GM23338 (cell line): ENCODE data around the gene PA2G4. TPM values are rescaled to one million over a fixed set of nuclear protein-coding genes. Genes with fewer than 3 reads are reported as not detected.

Source experiments
- ATAC-seq: fragments of 200-7000 bp; cut with Tn5 transposase; 3 replicates; pipeline ENCODE4 v1.9.1; 2020
- DNase-seq: peaks from one replicate; pipeline ENCODE4 v3.0.0-alpha.2; 2015; ENCODE audit warnings: low spot score
- H2AFZ ChIP-seq: fragments of 200-600 bp; sonication (generic); 2 replicates; pipeline ENCODE4 v1.8.0; 2016; ENCODE audit warnings: antibody characterized with exemption, mild to moderate bottlenecking, moderate library complexity
- H3F3A ChIP-seq: fragments of 200-600 bp; sonication (generic); replicated peaks from 2 replicates; pipeline ENCODE4 v1.8.0; 2017; ENCODE audit warnings: antibody characterized with exemption, mixed run types, low read depth
- H3K27ac ChIP-seq: fragments of 200-600 bp; sonication (generic); 2 replicates; pipeline ENCODE4 v1.6.1; 2016; ENCODE audit warnings: low read depth
- H3K27me3 ChIP-seq: fragments of 200-600 bp; sonication (generic); 2 replicates; pipeline ENCODE4 v1.8.0; 2016; ENCODE audit warnings: mild to moderate bottlenecking, mixed run types, moderate library complexity; ENCODE audit not compliant: insufficient read depth
- H3K36me3 ChIP-seq: fragments of 200-600 bp; sonication (generic); 2 replicates; pipeline ENCODE4 v1.8.0; 2016; ENCODE audit warnings: mild to moderate bottlenecking; ENCODE audit not compliant: insufficient read depth
- H3K4me1 ChIP-seq: fragments of 200-600 bp; sonication (generic); 2 replicates; pipeline ENCODE4 v1.8.0; 2016; ENCODE audit warnings: mild to moderate bottlenecking, moderate library complexity; ENCODE audit not compliant: insufficient read depth
- H3K4me2 ChIP-seq: fragments of 200-600 bp; sonication (generic); 2 replicates; pipeline ENCODE4 v1.7.1; 2017; ENCODE audit warnings: mixed run types
- H3K4me3 ChIP-seq: fragments of 200-600 bp; sonication (generic); 2 replicates; pipeline ENCODE4 v1.6.1; 2016; ENCODE audit warnings: mixed run types
- H3K79me2 ChIP-seq: fragments of 200-600 bp; sonication (generic); replicated peaks from 2 replicates; pipeline ENCODE4 v1.8.0; 2017; ENCODE audit warnings: mild to moderate bottlenecking; ENCODE audit not compliant: insufficient read depth
- H3K9me2 ChIP-seq: fragments of 200-600 bp; sonication (generic); 2 replicates; pipeline ENCODE4 v1.8.0; 2017; ENCODE audit not compliant: insufficient read depth
- H4K20me1 ChIP-seq: fragments of 200-600 bp; sonication (generic); replicated peaks from 2 replicates; pipeline ENCODE4 v1.8.0; 2017; ENCODE audit warnings: mild to moderate bottlenecking; ENCODE audit not compliant: insufficient read depth
- H3K27ac Mint-ChIP-seq: 2 replicates; pipeline ENCODE4 v1.8.0; 2020; ENCODE audit warnings: inconsistent platforms, mild to moderate bottlenecking, moderate library complexity, mixed read lengths
- H3K27me3 Mint-ChIP-seq: 3 replicates; pipeline ENCODE4 v1.8.0; 2022; ENCODE audit warnings: low read depth, mild to moderate bottlenecking, moderate library complexity, mixed read lengths, inconsistent platforms; ENCODE audit not compliant: insufficient read depth, poor library complexity
- H3K36me3 Mint-ChIP-seq: 3 replicates; pipeline ENCODE4 v1.8.0; 2021; ENCODE audit warnings: low read depth, mild to moderate bottlenecking, inconsistent platforms, moderate library complexity, mixed read lengths
- H3K4me1 Mint-ChIP-seq: 3 replicates; pipeline ENCODE4 v1.8.0; 2020; ENCODE audit warnings: mild to moderate bottlenecking, inconsistent platforms, mixed read lengths
- H3K4me3 Mint-ChIP-seq: 3 replicates; pipeline ENCODE4 v1.8.0; 2021; ENCODE audit warnings: moderate library complexity, mild to moderate bottlenecking, inconsistent platforms, mixed read lengths
- H3K9me3 Mint-ChIP-seq: 3 replicates; pipeline ENCODE4 v1.8.0; 2020; ENCODE audit warnings: moderate library complexity, mild to moderate bottlenecking, inconsistent platforms, mixed read lengths
- CREB1 ChIP-seq: fragments of 250-450 bp; sonication (Bioruptor Pico); IDR thresholded peaks from 2 replicates; pipeline ENCODE4 v1.5.0; 2020; ENCODE audit warnings: low read depth, mild to moderate bottlenecking, moderate library complexity
- EZH2 ChIP-seq: fragments of 200-600 bp; sonication (generic); IDR thresholded peaks from one replicate; pipeline ENCODE4 v1.8.0; 2017; ENCODE audit warnings: antibody characterized with exemption, mild to moderate bottlenecking, low read depth; ENCODE audit not compliant: unreplicated experiment
- EZH2phosphoT487 ChIP-seq: fragments of 200-600 bp; sonication (generic); IDR thresholded peaks from one replicate; pipeline ENCODE4 v1.8.1; 2018; ENCODE audit warnings: antibody characterized with exemption; ENCODE audit not compliant: unreplicated experiment
- JUNB ChIP-seq: IDR thresholded peaks from one replicate; pipeline ENCODE4 v1.6.1; 2016; ENCODE audit warnings: antibody characterized with exemption; ENCODE audit not compliant: unreplicated experiment
- NANOG ChIP-seq: IDR thresholded peaks from 2 replicates; pipeline ENCODE4 v1.6.1; 2016; ENCODE audit warnings: antibody characterized with exemption, borderline replicate concordance
- POLR2AphosphoS5 ChIP-seq: IDR thresholded peaks from 2 replicates; pipeline ENCODE4 v1.6.1; 2016; ENCODE audit warnings: antibody characterized with exemption, low read depth
- STAT1 ChIP-seq: IDR thresholded peaks from one replicate; pipeline ENCODE4 v1.6.1; 2016; ENCODE audit warnings: antibody characterized with exemption; ENCODE audit not compliant: unreplicated experiment
- ZNF331 ChIP-seq: fragments of 250-450 bp; sonication (Bioruptor Pico); IDR thresholded peaks from 2 replicates; pipeline ENCODE4 v1.5.0; 2020; ENCODE audit warnings: low read depth, mild to moderate bottlenecking, moderate library complexity
- polyA plus RNA-seq: library from polyadenylated mRNA; unstranded; fragments of >200 nt; fragmentation: Nextera tagmentation; extraction: Ambion mirVana; gene quantifications from 2 replicates; pipeline ENCODE4 v1.2.1, GENCODE V29; 2016
- total RNA-seq: library from RNA; depleted of rRNA; stranded (reverse); fragments of >200 nt; shearing (Covaris generic); gene quantifications from 2 replicates; pipeline ENCODE4 v1.2.3, GENCODE V29; 2014
- TF ChIP-seq, protein P1 (sequence below): fragments of 250-450 bp; sonication (Bioruptor Pico); IDR thresholded peaks from 2 replicates; pipeline ENCODE4 v1.5.0; 2020; ENCODE audit warnings: mild to moderate bottlenecking, moderate library complexity
- TF ChIP-seq, protein P2 (sequence below): IDR thresholded peaks from 2 replicates; pipeline ENCODE4 v1.6.1; 2016; ENCODE audit warnings: antibody characterized with exemption
- TF ChIP-seq, protein P3 (sequence below): IDR thresholded peaks from one replicate; pipeline ENCODE4 v1.6.1; 2018; ENCODE audit warnings: antibody characterized with exemption; ENCODE audit not compliant: unreplicated experiment

Gene PA2G4
- total and polyA plus RNA-seq, 2 experiments from 2014 or later, result 237 to 373 TPM

DNA sequence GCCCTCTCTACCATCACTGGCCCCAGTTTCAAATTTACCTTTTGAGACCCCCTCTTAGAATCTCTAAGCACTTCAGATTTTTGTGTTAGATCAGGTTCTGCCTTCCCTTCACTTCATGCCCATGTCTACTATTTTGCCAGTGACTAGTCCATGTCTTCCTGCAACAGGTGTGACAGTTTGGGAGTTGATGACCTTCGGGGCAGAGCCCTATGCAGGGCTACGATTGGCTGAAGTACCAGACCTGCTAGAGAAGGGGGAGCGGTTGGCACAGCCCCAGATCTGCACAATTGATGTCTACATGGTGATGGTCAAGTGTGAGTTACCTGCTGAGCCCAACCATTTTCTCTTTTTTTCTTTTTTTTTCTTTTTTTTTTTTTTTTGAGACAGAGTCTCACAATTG, 5.8 kb upstream of the PA2G4 start (continued):
- TF ChIP-seq, protein P1, sequence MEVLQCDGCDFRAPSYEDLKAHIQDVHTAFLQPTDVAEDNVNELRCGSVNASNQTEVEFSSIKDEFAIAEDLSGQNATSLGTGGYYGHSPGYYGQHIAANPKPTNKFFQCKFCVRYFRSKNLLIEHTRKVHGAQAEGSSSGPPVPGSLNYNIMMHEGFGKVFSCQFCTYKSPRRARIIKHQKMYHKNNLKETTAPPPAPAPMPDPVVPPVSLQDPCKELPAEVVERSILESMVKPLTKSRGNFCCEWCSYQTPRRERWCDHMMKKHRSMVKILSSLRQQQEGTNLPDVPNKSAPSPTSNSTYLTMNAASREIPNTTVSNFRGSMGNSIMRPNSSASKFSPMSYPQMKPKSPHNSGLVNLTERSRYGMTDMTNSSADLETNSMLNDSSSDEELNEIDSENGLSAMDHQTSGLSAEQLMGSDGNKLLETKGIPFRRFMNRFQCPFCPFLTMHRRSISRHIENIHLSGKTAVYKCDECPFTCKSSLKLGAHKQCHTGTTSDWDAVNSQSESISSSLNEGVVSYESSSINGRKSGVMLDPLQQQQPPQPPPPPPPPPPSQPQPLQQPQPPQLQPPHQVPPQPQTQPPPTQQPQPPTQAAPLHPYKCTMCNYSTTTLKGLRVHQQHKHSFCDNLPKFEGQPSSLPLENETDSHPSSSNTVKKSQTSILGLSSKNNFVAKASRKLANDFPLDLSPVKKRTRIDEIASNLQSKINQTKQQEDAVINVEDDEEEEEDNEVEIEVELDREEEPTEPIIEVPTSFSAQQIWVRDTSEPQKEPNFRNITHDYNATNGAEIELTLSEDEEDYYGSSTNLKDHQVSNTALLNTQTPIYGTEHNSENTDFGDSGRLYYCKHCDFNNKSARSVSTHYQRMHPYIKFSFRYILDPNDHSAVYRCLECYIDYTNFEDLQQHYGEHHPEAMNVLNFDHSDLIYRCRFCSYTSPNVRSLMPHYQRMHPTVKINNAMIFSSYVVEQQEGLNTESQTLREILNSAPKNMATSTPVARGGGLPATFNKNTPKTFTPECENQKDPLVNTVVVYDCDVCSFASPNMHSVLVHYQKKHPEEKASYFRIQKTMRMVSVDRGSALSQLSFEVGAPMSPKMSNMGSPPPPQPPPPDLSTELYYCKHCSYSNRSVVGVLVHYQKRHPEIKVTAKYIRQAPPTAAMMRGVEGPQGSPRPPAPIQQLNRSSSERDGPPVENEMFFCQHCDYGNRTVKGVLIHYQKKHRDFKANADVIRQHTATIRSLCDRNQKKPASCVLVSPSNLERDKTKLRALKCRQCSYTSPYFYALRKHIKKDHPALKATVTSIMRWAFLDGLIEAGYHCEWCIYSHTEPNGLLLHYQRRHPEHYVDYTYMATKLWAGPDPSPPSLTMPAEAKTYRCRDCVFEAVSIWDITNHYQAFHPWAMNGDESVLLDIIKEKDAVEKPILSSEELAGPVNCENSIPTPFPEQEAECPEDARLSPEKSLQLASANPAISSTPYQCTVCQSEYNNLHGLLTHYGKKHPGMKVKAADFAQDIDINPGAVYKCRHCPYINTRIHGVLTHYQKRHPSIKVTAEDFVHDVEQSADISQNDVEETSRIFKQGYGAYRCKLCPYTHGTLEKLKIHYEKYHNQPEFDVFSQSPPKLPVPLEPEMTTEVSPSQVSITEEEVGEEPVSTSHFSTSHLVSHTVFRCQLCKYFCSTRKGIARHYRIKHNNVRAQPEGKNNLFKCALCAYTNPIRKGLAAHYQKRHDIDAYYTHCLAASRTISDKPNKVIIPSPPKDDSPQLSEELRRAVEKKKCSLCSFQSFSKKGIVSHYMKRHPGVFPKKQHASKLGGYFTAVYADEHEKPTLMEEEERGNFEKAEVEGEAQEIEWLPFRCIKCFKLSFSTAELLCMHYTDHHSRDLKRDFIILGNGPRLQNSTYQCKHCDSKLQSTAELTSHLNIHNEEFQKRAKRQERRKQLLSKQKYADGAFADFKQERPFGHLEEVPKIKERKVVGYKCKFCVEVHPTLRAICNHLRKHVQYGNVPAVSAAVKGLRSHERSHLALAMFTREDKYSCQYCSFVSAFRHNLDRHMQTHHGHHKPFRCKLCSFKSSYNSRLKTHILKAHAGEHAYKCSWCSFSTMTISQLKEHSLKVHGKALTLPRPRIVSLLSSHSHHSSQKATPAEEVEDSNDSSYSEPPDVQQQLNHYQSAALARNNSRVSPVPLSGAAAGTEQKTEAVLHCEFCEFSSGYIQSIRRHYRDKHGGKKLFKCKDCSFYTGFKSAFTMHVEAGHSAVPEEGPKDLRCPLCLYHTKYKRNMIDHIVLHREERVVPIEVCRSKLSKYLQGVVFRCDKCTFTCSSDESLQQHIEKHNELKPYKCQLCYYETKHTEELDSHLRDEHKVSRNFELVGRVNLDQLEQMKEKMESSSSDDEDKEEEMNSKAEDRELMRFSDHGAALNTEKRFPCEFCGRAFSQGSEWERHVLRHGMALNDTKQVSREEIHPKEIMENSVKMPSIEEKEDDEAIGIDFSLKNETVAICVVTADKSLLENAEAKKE (CRISPR knock-in tag), result no peak
- TF ChIP-seq ZNF331 (CRISPR knock-in tag) (no peak), CREB1 (CRISPR knock-in tag) (no peak), POLR2AphosphoS5 (no peak), EZH2 (no peak)

DNA sequence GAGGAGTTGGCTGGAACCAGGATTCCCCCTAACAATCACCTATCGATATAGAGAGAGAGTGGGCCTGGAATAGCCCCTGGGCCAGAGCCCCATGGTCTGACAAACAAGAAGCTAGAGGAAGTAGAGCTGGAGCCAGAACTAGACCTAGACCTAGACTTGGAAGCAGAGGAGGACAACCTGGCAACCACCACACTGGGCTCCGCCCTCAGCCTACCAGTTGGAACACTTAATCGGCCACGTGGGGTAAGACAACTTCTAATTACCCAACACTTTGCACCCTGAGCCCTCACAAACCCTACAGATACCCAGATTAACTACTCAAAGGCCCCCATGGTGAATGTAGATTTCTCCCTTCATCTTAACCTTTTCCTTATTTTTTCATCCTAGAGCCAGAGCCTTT, 4.6 kb upstream of the PA2G4 start:
- H3K4me3 Mint-ChIP-seq, result no peak overlapping the region; the same call in 2 of the 3 replicates
- no peak for TF ChIP-seq STAT1
- no peak for TF ChIP-seq EZH2phosphoT487
- TF ChIP-seq, protein P2, sequence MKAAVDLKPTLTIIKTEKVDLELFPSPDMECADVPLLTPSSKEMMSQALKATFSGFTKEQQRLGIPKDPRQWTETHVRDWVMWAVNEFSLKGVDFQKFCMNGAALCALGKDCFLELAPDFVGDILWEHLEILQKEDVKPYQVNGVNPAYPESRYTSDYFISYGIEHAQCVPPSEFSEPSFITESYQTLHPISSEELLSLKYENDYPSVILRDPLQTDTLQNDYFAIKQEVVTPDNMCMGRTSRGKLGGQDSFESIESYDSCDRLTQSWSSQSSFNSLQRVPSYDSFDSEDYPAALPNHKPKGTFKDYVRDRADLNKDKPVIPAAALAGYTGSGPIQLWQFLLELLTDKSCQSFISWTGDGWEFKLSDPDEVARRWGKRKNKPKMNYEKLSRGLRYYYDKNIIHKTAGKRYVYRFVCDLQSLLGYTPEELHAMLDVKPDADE, result no peak
- TF ChIP-seq JUNB, result no peak
- TF ChIP-seq, protein P3, sequence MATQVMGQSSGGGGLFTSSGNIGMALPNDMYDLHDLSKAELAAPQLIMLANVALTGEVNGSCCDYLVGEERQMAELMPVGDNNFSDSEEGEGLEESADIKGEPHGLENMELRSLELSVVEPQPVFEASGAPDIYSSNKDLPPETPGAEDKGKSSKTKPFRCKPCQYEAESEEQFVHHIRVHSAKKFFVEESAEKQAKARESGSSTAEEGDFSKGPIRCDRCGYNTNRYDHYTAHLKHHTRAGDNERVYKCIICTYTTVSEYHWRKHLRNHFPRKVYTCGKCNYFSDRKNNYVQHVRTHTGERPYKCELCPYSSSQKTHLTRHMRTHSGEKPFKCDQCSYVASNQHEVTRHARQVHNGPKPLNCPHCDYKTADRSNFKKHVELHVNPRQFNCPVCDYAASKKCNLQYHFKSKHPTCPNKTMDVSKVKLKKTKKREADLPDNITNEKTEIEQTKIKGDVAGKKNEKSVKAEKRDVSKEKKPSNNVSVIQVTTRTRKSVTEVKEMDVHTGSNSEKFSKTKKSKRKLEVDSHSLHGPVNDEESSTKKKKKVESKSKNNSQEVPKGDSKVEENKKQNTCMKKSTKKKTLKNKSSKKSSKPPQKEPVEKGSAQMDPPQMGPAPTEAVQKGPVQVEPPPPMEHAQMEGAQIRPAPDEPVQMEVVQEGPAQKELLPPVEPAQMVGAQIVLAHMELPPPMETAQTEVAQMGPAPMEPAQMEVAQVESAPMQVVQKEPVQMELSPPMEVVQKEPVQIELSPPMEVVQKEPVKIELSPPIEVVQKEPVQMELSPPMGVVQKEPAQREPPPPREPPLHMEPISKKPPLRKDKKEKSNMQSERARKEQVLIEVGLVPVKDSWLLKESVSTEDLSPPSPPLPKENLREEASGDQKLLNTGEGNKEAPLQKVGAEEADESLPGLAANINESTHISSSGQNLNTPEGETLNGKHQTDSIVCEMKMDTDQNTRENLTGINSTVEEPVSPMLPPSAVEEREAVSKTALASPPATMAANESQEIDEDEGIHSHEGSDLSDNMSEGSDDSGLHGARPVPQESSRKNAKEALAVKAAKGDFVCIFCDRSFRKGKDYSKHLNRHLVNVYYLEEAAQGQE, result no peak
- no peak for TF ChIP-seq EZH2
- no peak for TF ChIP-seq CREB1 (CRISPR knock-in tag)
- no peak for TF ChIP-seq NANOG

More for the DNA sequence above, 4.6 kb upstream of the PA2G4 start:
- peaks cover 26% of the 10 kb centered on the region for H3F3A ChIP-seq
- Mint-ChIP-seq H3K27ac (no peak overlapping the region), H3K27me3 (peaks cover 14% of the 10 kb centered on the region), H3K36me3 (peaks cover 74% of the 10 kb centered on the region), H3K4me1 (peaks cover 6% of the 10 kb centered on the region; the same call in 2 of the 3 replicates), H3K9me3 (no peaks in the 10 kb centered on the region)
- no peak for DNase-seq
- peaks cover 43% of the 10 kb centered on the region for H3K36me3 ChIP-seq
- peaks cover 6% of the 10 kb centered on the region; the same call in 1 of the 2 replicates for H3K4me1 ChIP-seq
- peaks cover 4% of the 10 kb centered on the region for H3K79me2 ChIP-seq
- H3K9me2 ChIP-seq, result no peaks in the 10 kb centered on the region
- no peaks in the 10 kb centered on the region for H3K27me3 ChIP-seq
- H3K4me2 ChIP-seq, result no peak overlapping the region
- no peaks in the 10 kb centered on the region for H4K20me1 ChIP-seq
- H2AFZ ChIP-seq, result no peak overlapping the region
- no peak overlapping the region for H3K27ac ChIP-seq
- ATAC-seq, result no peak
- no peak overlapping the region for H3K4me3 ChIP-seq
